ENCODE measurements around the gene EHD1.

GRCh38 chr11:64909653-64910343 lies 31.4 kb upstream of the EHD1 start:
- TF ChIP-seq USF2 (IDR thresholded peaks at IDR 0.05) (no peak), RAD21 (conservative IDR thresholded peaks at IDR 0.05 in 1 of 2, IDR thresholded peaks at IDR 0.05 in 1 of 2) (no peak), JUN (IDR thresholded peaks at IDR 0.05) (no peak), CTCF (IDR thresholded peaks at IDR 0.05) (no peak), NFE2L2 (conservative IDR thresholded peaks at IDR 0.05; ENCODE audit: low read length) (no peak), EP300 (IDR thresholded peaks at IDR 0.05) (no peak), ESRRA (IDR thresholded peaks at IDR 0.05; ENCODE audit: borderline replicate concordance, low read length) (no peak), POLR2A (IDR thresholded peaks at IDR 0.05; ENCODE audit: low read length) (no peak), KDM1A (IDR thresholded peaks at IDR 0.05; ENCODE audit: low read depth) (no peak), CHD4 (IDR thresholded peaks at IDR 0.05; ENCODE audit: borderline replicate concordance) (no peak), HMGXB4 (CRISPR knock-in tag; IDR thresholded peaks at IDR 0.05; ENCODE audit: borderline replicate concordance) (no peak), SMC3 (IDR thresholded peaks at IDR 0.05) (no peak)
- TF ChIP-seq, protein P1, sequence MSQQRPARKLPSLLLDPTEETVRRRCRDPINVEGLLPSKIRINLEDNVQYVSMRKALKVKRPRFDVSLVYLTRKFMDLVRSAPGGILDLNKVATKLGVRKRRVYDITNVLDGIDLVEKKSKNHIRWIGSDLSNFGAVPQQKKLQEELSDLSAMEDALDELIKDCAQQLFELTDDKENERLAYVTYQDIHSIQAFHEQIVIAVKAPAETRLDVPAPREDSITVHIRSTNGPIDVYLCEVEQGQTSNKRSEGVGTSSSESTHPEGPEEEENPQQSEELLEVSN (IDR thresholded peaks at IDR 0.05; ENCODE audit: borderline replicate concordance, low read depth): no peak
- TF ChIP-seq, protein P2, sequence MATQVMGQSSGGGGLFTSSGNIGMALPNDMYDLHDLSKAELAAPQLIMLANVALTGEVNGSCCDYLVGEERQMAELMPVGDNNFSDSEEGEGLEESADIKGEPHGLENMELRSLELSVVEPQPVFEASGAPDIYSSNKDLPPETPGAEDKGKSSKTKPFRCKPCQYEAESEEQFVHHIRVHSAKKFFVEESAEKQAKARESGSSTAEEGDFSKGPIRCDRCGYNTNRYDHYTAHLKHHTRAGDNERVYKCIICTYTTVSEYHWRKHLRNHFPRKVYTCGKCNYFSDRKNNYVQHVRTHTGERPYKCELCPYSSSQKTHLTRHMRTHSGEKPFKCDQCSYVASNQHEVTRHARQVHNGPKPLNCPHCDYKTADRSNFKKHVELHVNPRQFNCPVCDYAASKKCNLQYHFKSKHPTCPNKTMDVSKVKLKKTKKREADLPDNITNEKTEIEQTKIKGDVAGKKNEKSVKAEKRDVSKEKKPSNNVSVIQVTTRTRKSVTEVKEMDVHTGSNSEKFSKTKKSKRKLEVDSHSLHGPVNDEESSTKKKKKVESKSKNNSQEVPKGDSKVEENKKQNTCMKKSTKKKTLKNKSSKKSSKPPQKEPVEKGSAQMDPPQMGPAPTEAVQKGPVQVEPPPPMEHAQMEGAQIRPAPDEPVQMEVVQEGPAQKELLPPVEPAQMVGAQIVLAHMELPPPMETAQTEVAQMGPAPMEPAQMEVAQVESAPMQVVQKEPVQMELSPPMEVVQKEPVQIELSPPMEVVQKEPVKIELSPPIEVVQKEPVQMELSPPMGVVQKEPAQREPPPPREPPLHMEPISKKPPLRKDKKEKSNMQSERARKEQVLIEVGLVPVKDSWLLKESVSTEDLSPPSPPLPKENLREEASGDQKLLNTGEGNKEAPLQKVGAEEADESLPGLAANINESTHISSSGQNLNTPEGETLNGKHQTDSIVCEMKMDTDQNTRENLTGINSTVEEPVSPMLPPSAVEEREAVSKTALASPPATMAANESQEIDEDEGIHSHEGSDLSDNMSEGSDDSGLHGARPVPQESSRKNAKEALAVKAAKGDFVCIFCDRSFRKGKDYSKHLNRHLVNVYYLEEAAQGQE (IDR thresholded peaks at IDR 0.05): no peak

Data from A549 (cell line).